ENCODE measurements around the gene AICDA. TPM values are rescaled to one million over a fixed set of nuclear protein-coding genes. Genes with fewer than 3 reads are reported as not detected.
"Not testable (repeated sequence)": the region's sequence is repeated elsewhere in the genome, so short reads cannot be mapped to it uniquely, and the experiment has no call there.

Gene AICDA
- total RNA-seq, 4 donors from 2014 or later = 0.63 TPM; not detected in 3

GRCh38 chr12:8590842-8591545 is 21.7 kb downstream of the AICDA start:
- no peak for TF ChIP-seq CTCF (IDR thresholded peaks at IDR 0.05)
- ATAC-seq (ENCODE audit: low FRiP score) (no peak), DNase-seq (ENCODE audit: low spot score) (no peak)

- ATAC-seq (ENCODE audit: low FRiP score) (no peak), DNase-seq (ENCODE audit: low spot score) (no peak)
- no peak for TF ChIP-seq CTCF (IDR thresholded peaks at IDR 0.05)
These were observed 23.0 kb downstream of the AICDA start for GRCh38 chr12:8589679-8590078.

GRCh38 chr12:8584478-8584877 is 28.2 kb downstream of the AICDA start:
- not testable (repeated sequence) for DNase-seq (ENCODE audit: low spot score); ATAC-seq (ENCODE audit: low FRiP score)

GRCh38 chr12:8584004-8584403 is 28.7 kb downstream of the AICDA start:
- TF ChIP-seq CTCF (IDR thresholded peaks at IDR 0.05) = no peak
- ATAC-seq (ENCODE audit: low FRiP score) (no peak), DNase-seq (ENCODE audit: low spot score) (no peak)

GRCh38 chr12:8581098-8581784 is 31.4 kb downstream of the AICDA start:
- DNase-seq (ENCODE audit: low spot score) (no peak), ATAC-seq (ENCODE audit: low FRiP score) (no peak)
- TF ChIP-seq CTCF (IDR thresholded peaks at IDR 0.05) = no peak

- no peak for DNase-seq (ENCODE audit: low spot score)
- TF ChIP-seq CTCF (IDR thresholded peaks at IDR 0.05) = no peak
- no peak for ATAC-seq (ENCODE audit: low FRiP score)
These were observed 34.8 kb downstream of the AICDA start for GRCh38 chr12:8577879-8578278.

GRCh38 chr12:8572507-8572906 is 40.2 kb downstream of the AICDA start:
- ATAC-seq (ENCODE audit: low FRiP score) (no peak), DNase-seq (ENCODE audit: low spot score) (no peak)
- TF ChIP-seq CTCF (IDR thresholded peaks at IDR 0.05) = no peak
